HEK293 (cell line): ENCODE data around the gene PIGO.

ENCODE experiments used
- CTCF ChIA-PET: fragments of 350-600 bp; formaldehyde crosslinking; extraction: SDS; loops from one replicate; lab custom pipeline; 2021; ENCODE audit warnings: antibody characterized with exemption; lab: Yijun Ruan, JAX
- POLR2A ChIA-PET: fragments of 300-600 bp; formaldehyde crosslinking; extraction: SDS; loops from one replicate; lab custom pipeline; 2020; ENCODE audit warnings: antibody characterized with exemption, inconsistent platforms; lab: Yijun Ruan, JAX
- H3K27ac ChIP-seq: fragments of 200-500 bp; sonication (Bioruptor generic); 2 replicates; pipeline ENCODE4 v1.5.1; 2014; ENCODE audit warnings: low read depth, low read length, control low read depth, inconsistent platforms; ENCODE audit errors: extremely low read depth
- H3K36me3 ChIP-seq, 2 experiments: fragments of 200-500 bp in 1 of 2; sonication (Bioruptor generic) in 1 of 2; 1 replicate in 1 of 2; 2 replicates in 1 of 2; pipeline ENCODE4 v1.5.1; 2014 to 2017; ENCODE audit warnings: inconsistent platforms in 2 of 2, low read length in 2 of 2; ENCODE audit not compliant: control insufficient read depth in 2 of 2, insufficient read depth in 1 of 2
- H3K4me1 ChIP-seq: fragments of 200-500 bp; sonication (Bioruptor generic); 2 replicates; pipeline ENCODE4 v1.5.1; 2014; ENCODE audit warnings: mild to moderate bottlenecking, low read length, inconsistent platforms; ENCODE audit not compliant: control insufficient read depth, insufficient read depth
- H3K4me3 ChIP-seq: 2 replicates; pipeline ENCODE4 v1.5.1; 2011; ENCODE audit warnings: low read depth, mild to moderate bottlenecking, control low read depth, low read length, moderate library complexity
- H3K9me3 ChIP-seq: fragments of 200-500 bp; sonication (Bioruptor generic); 2 replicates; pipeline ENCODE4 v1.5.1; 2014; ENCODE audit warnings: low read depth, low read length, inconsistent platforms; ENCODE audit not compliant: control insufficient read depth, insufficient read depth
- BCL6B ChIP-seq: fragments of 450-650 bp; formaldehyde crosslinking; IDR thresholded peaks from 2 replicates; pipeline ENCODE4 v1.5.1; 2017; ENCODE audit warnings: missing biosample characterization, missing genetic modification characterization
- ELK4 ChIP-seq: IDR thresholded peaks from 2 replicates; pipeline ENCODE4 v1.6.1; 2011; ENCODE audit warnings: mild to moderate bottlenecking, low read depth, low read length, borderline replicate concordance
- IKZF3 ChIP-seq: fragments of 450-650 bp; IDR thresholded peaks from 2 replicates; pipeline ENCODE4 v1.5.0; 2018; ENCODE audit warnings: missing biosample characterization, mild to moderate bottlenecking, missing genetic modification characterization, moderate library complexity
- KLF16 ChIP-seq: fragments of 450-650 bp; formaldehyde crosslinking; IDR thresholded peaks from 2 replicates; pipeline ENCODE4 v1.5.1; 2017; ENCODE audit warnings: missing biosample characterization, missing genetic modification characterization
- PBX3 ChIP-seq: sonication (generic); formaldehyde crosslinking; IDR thresholded peaks from 2 replicates; pipeline ENCODE4 v1.8.1; 2022; ENCODE audit warnings: mild to moderate bottlenecking, moderate library complexity, missing genetic modification reagents
- TCF7L2 ChIP-seq: IDR thresholded peaks from 2 replicates; pipeline ENCODE4 v1.6.1; 2011; ENCODE audit warnings: low read depth, mild to moderate bottlenecking, inconsistent platforms, low read length, moderate library complexity, borderline replicate concordance
- ZBTB17 ChIP-seq: fragments of 450-650 bp; formaldehyde crosslinking; IDR thresholded peaks from 2 replicates; pipeline ENCODE4 v1.5.1; 2016; ENCODE audit warnings: missing biosample characterization, missing genetic modification characterization
- ZBTB21 ChIP-seq: fragments of 450-650 bp; formaldehyde crosslinking; IDR thresholded peaks from 2 replicates; pipeline ENCODE4 v1.5.1; 2017; ENCODE audit warnings: missing biosample characterization, missing genetic modification characterization
- ZBTB26 ChIP-seq: fragments of 450-650 bp; formaldehyde crosslinking; optimal IDR thresholded peaks from 2 replicates; pipeline ENCODE3; 2016; ENCODE audit warnings: missing biosample characterization, mild to moderate bottlenecking, missing genetic modification characterization
- ZBTB48 ChIP-seq: fragments of 450-650 bp; formaldehyde crosslinking; IDR thresholded peaks from 2 replicates; pipeline ENCODE4 v1.5.1; 2016; ENCODE audit warnings: missing biosample characterization, missing genetic modification characterization
- ZEB2 ChIP-seq: fragments of 450-650 bp; formaldehyde crosslinking; IDR thresholded peaks from 2 replicates; pipeline ENCODE4 v1.5.1; 2016; ENCODE audit warnings: missing biosample characterization, missing genetic modification characterization
- ZFP37 ChIP-seq: fragments of 450-650 bp; formaldehyde crosslinking; IDR thresholded peaks from 2 replicates; pipeline ENCODE4 v1.5.1; 2016; ENCODE audit warnings: missing biosample characterization, missing genetic modification characterization
- ZNF140 ChIP-seq: fragments of 450-650 bp; formaldehyde crosslinking; IDR thresholded peaks from 2 replicates; pipeline ENCODE4 v1.5.1; 2016; ENCODE audit warnings: missing biosample characterization, missing genetic modification characterization
- ZNF155 ChIP-seq: fragments of 450-650 bp; formaldehyde crosslinking; IDR thresholded peaks from 2 replicates; pipeline ENCODE4 v1.5.1; 2016; ENCODE audit warnings: missing biosample characterization, missing genetic modification characterization
- ZNF223 ChIP-seq: fragments of 450-650 bp; formaldehyde crosslinking; IDR thresholded peaks from 2 replicates; pipeline ENCODE4 v1.5.1; 2016; ENCODE audit warnings: missing biosample characterization, missing genetic modification characterization
- ZNF354C ChIP-seq: fragments of 450-650 bp; formaldehyde crosslinking; IDR thresholded peaks from 2 replicates; pipeline ENCODE4 v1.5.1; 2016; ENCODE audit warnings: missing biosample characterization, missing genetic modification characterization, low read depth, borderline replicate concordance
- ZNF394 ChIP-seq: fragments of 450-650 bp; formaldehyde crosslinking; IDR thresholded peaks from 2 replicates; pipeline ENCODE4 v1.5.1; 2016; ENCODE audit warnings: missing biosample characterization, missing genetic modification characterization, mild to moderate bottlenecking, moderate library complexity, borderline replicate concordance
- ZNF501 ChIP-seq: fragments of 450-650 bp; formaldehyde crosslinking; IDR thresholded peaks from 2 replicates; pipeline ENCODE4 v1.5.1; 2016; ENCODE audit warnings: missing biosample characterization, missing genetic modification characterization
- ZNF510 ChIP-seq: fragments of 450-650 bp; formaldehyde crosslinking; IDR thresholded peaks from 2 replicates; pipeline ENCODE4 v1.5.1; 2018; ENCODE audit warnings: mild to moderate bottlenecking, missing genetic modification characterization, missing biosample characterization; ENCODE audit not compliant: insufficient replicate concordance
- ZNF621 ChIP-seq: fragments of 450-650 bp; formaldehyde crosslinking; IDR thresholded peaks from 2 replicates; pipeline ENCODE4 v1.5.1; 2017; ENCODE audit warnings: missing biosample characterization, missing genetic modification characterization
- ZNF707 ChIP-seq: fragments of 450-650 bp; formaldehyde crosslinking; IDR thresholded peaks from 2 replicates; pipeline ENCODE4 v1.5.1; 2016; ENCODE audit warnings: missing biosample characterization, missing genetic modification characterization

The PIGO gene

GRCh38 chr9:35091536-35091935, 4.9 kb downstream of the PIGO start:
- ChIA-PET POLR2A (interaction anchor here (0.5 to 8.1 kb wide), 6 partner anchors 9 to 24 kb away, joined by 5 to 73 read pairs (median 8); partner anchors contain the start of genes ATOSB, FANCG, STOML2 and VCP), CTCF (interaction anchor here (1.3 to 1.9 kb wide), 2 partner anchors 12 to 192 kb away, joined by 5 to 8 read pairs; partner anchors contain the start of gene STOML2)
- Histone ChIP-seq H3K4me1 (no peaks in the 10 kb centered on the region), H3K9me3 (no peaks in the 10 kb centered on the region), H3K4me3 (no peak overlapping the region), H3K27ac (no peak overlapping the region), H3K36me3 (peaks cover under 1 to 82% of the 10 kb centered on the region in 2 experiments; a peak in 2 of 3 replicates)
- TF ChIP-seq ZBTB21 (tag by site-specific recombination) = no peak
- no peak for TF ChIP-seq IKZF3
- TF ChIP-seq ZNF140 = no peak
- TF ChIP-seq PBX3 (CRISPR knock-in tag) = no peak
- no peak for TF ChIP-seq ZNF223
- TF ChIP-seq ZNF621 (tag by site-specific recombination) = no peak
- no peak for TF ChIP-seq TCF7L2

GRCh38 chr9:35089434-35089833, 7.0 kb downstream of the PIGO start:
- Histone ChIP-seq H3K9me3 (no peaks in the 10 kb centered on the region), H3K4me1 (no peaks in the 10 kb centered on the region), H3K36me3 (peaks cover 4 to 85% of the 10 kb centered on the region in 2 experiments; a peak in 2 of 3 replicates), H3K4me3 (no peak overlapping the region), H3K27ac (no peak overlapping the region)
- TF ChIP-seq ZEB2 (tag by site-specific recombination) (no peak), ZNF510 (no peak), BCL6B (tag by site-specific recombination) (no peak), ZNF394 (tag by site-specific recombination) (no peak), ZNF707 (no peak), ZBTB26 (tag by site-specific recombination) (no peak), ZNF501 (tag by site-specific recombination) (no peak), ZBTB17 (tag by site-specific recombination) (no peak), ZNF354C (tag by site-specific recombination) (no peak), ZFP37 (tag by site-specific recombination) (no peak), KLF16 (tag by site-specific recombination) (no peak)
- ChIA-PET POLR2A (no interaction called here), CTCF (no interaction called here)

GRCh38 chr9:35085078-35085477, 11.3 kb downstream of the PIGO start:
- H3K27ac ChIP-seq = no peak overlapping the region
- CTCF ChIA-PET = interaction anchor here (1.2 kb wide), 2 partner anchors 8 to 11 kb away, joined by 3 to 5 read pairs; partner anchors contain the start of gene PIGO
- POLR2A ChIA-PET = interaction anchor here (1.0 kb wide), 1 partner anchor 30 kb away, joined by 3 read pairs; no protein-coding TSS in a partner anchor
- H3K4me1 ChIP-seq = no peaks in the 10 kb centered on the region
- TF ChIP-seq ZBTB17 (tag by site-specific recombination) (no peak), ZNF155 (tag by site-specific recombination) (no peak), ZBTB48 (tag by site-specific recombination) (no peak), ELK4 (no peak)
- peaks cover 4 to 41% of the 10 kb centered on the region in 2 experiments; a peak in 2 of 3 replicates for H3K36me3 ChIP-seq
- H3K9me3 ChIP-seq = no peaks in the 10 kb centered on the region
- H3K4me3 ChIP-seq = no peak overlapping the region
